Measurements from ENCODE around the gene TMEM269. TPM values are rescaled to one million over a fixed set of nuclear protein-coding genes. Genes with fewer than 3 reads are reported as not detected.
"Not testable (repeated sequence)": the region's sequence is repeated elsewhere in the genome, so short reads cannot be mapped to it uniquely, and the experiment has no call there.

The TMEM269 gene
- total and polyA plus RNA-seq, 2 donors (not counting 1 experiment from before 2014, with no cell fraction given) = 0.21 to 0.47 TPM

DNA sequence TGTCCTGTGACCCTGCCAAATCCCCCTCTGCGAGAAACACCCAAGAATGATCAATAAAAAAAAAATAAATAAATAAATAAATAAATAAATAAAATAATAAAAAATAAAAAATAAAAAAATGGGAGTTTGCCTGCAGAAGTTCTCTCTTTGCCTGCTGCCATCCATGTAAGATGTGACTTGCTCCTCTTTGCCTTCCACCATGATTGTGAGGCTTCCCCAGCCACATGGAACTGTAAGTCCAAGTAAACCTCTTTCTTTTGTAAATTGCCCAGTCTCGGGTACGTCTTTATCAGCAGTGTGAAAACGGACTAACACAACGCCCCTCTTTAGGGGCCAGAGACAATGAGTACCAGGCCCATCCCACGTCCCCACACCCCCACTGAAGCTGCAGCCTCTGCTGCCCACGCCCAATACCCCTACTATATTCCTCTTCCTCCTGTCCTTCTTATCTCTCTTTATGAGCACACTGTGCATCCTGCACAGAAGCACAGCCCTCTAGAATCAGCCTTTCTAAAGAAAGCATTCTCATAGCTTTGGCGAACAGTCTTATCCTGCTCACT lies 33.2 kb upstream of the TMEM269 start:
- POLR2A ChIA-PET; DNase-seq; H2AFZ ChIP-seq (ENCODE audit: insufficient read depth, low read depth, low read length, poor library complexity, severe bottlenecking); H3K9me3 ChIP-seq (ENCODE audit: control extremely low read depth in 1 of 3, control insufficient read depth in 2 of 3, insufficient read depth in 1 of 3, low read length in 2 of 3); H3K79me2 ChIP-seq (ENCODE audit: control insufficient read depth, insufficient read depth, low read length); H3K27me3 ChIP-seq (replicated peaks in 1 of 4; ENCODE audit: control extremely low read depth in 1 of 4, control insufficient read depth in 3 of 4, insufficient read depth in 4 of 4, low read length in 3 of 4); H3K27me3 Mint-ChIP-seq; H3K4me2 ChIP-seq (replicated peaks; ENCODE audit: low read depth, low read length, poor library complexity, severe bottlenecking); H3K9ac ChIP-seq (ENCODE audit: low read length); intact Hi-C loops (cut with micrococcal nuclease); H3K4me3 Mint-ChIP-seq; H3K27ac Mint-ChIP-seq; H3K27ac ChIP-seq (ENCODE audit: low read length in 2 of 2); H3K9me3 Mint-ChIP-seq (ENCODE audit: insufficient read depth); H3K4me1 Mint-ChIP-seq; H3K4me3 ChIP-seq (ENCODE audit: control extremely low read depth in 1 of 5, extremely low read depth in 1 of 5, insufficient read depth in 1 of 5, low read depth in 2 of 5, low read length in 4 of 5); H3K4me1 ChIP-seq (ENCODE audit: control insufficient read depth in 2 of 2, insufficient read depth in 2 of 2, low read length in 2 of 2); ATAC-seq (ENCODE audit: low read depth); H4K20me1 ChIP-seq (ENCODE audit: control insufficient read depth, insufficient read depth, low read length, poor library complexity, severe bottlenecking): not testable (repeated sequence)
- peaks cover 27 to 67% of the 10 kb centered on the region in 2 experiments for H3K36me3 ChIP-seq (replicated peaks in 1 of 2; ENCODE audit: control extremely low read depth in 1 of 2, control insufficient read depth in 1 of 2, extremely low read depth in 1 of 2, insufficient read depth in 2 of 2, low read length in 1 of 2)
- CTCF ChIA-PET = interaction anchor here (1.0 to 1.5 kb wide), 3 partner anchors 12 to 322 kb away, joined by 3 to 4 read pairs (median 3); no protein-coding TSS in a partner anchor
- 98% methylated on average over 7 of the region's 8 CpGs for WGBS (ENCODE audit: insufficient coverage)

DNA sequence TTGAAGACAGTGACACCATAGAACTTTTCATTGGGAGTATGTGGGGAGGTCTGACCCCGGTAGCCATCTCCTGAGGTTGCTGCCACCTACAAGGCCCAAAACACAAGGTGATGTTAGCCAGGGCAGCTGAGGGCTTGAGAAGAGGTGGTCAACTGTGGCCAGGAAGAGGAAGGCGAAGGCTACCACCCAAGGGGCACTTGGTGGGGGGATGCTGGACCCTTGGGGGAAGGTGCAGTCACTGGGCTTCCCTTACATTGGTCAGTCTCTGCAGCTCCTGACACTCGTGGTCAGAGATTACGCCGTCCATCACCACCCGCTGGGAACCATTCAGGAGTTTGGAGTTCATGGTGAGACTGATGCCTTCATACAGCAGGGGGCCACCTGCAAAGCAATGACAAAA lies 32.5 kb upstream of the TMEM269 start:
- H3K4me1 Mint-ChIP-seq = peaks cover 4% of the 10 kb centered on the region
- H4K20me1 ChIP-seq (ENCODE audit: control insufficient read depth, insufficient read depth, low read length, poor library complexity, severe bottlenecking) = no peaks in the 10 kb centered on the region
- ATAC-seq (ENCODE audit: low read depth) (no peak), DNase-seq (no peak)
- no peak overlapping the region for H3K4me2 ChIP-seq (replicated peaks; ENCODE audit: low read depth, low read length, poor library complexity, severe bottlenecking)
- peaks cover 0 to 3% (median 0%) of the 10 kb centered on the region in 3 donors for H3K9me3 ChIP-seq (ENCODE audit: control extremely low read depth in 1 of 3, control insufficient read depth in 2 of 3, insufficient read depth in 1 of 3, low read length in 2 of 3)
- TF ChIP-seq EZH2 (IDR thresholded peaks at IDR 0.05; ENCODE audit: borderline replicate concordance, insufficient read depth, low read depth, low read length, poor library complexity, severe bottlenecking) (no peak), CTCF (IDR thresholded peaks at IDR 0.05) (no peak)
- no peak overlapping the region for H3K27ac ChIP-seq (ENCODE audit: low read length in 2 of 2)
- intact Hi-C loops (cut with micrococcal nuclease) = no loop called here
- H3K4me3 Mint-ChIP-seq = no peak overlapping the region
- H2AFZ ChIP-seq (ENCODE audit: insufficient read depth, low read depth, low read length, poor library complexity, severe bottlenecking) = no peak overlapping the region
- WGBS (ENCODE audit: insufficient coverage) = 95% methylated on average over 6 of the region's 6 CpGs
- H3K4me1 ChIP-seq (ENCODE audit: control insufficient read depth in 2 of 2, insufficient read depth in 2 of 2, low read length in 2 of 2) = no peaks in the 10 kb centered on the region
- peaks cover 2% of the 10 kb centered on the region for H3K9me3 Mint-ChIP-seq (ENCODE audit: insufficient read depth)
- H3K36me3 ChIP-seq (replicated peaks in 1 of 2; ENCODE audit: control extremely low read depth in 1 of 2, control insufficient read depth in 1 of 2, extremely low read depth in 1 of 2, insufficient read depth in 2 of 2, low read length in 1 of 2) = peaks cover 27 to 65% of the 10 kb centered on the region in 2 experiments
- H3K27me3 ChIP-seq (replicated peaks in 1 of 4; ENCODE audit: control extremely low read depth in 1 of 4, control insufficient read depth in 3 of 4, insufficient read depth in 4 of 4, low read length in 3 of 4) = no peaks in the 10 kb centered on the region
- H3K27ac Mint-ChIP-seq = no peak overlapping the region
- no peaks in the 10 kb centered on the region for H3K79me2 ChIP-seq (ENCODE audit: control insufficient read depth, insufficient read depth, low read length)
- H3K9ac ChIP-seq (ENCODE audit: low read length) = no peak overlapping the region
- ChIA-PET POLR2A (no interaction called here), CTCF (interaction anchor here (0.9 to 1.5 kb wide), 4 partner anchors 11 to 322 kb away, joined by 3 to 4 read pairs (median 4); partner anchors contain the start of gene P3H1)
- H3K4me3 ChIP-seq (ENCODE audit: control extremely low read depth in 1 of 5, extremely low read depth in 1 of 5, insufficient read depth in 1 of 5, low read depth in 2 of 5, low read length in 4 of 5) = no peak overlapping the region
- H3K27me3 Mint-ChIP-seq = no peaks in the 10 kb centered on the region

Measured in B cell (primary cell).